Epidermal melanocyte (primary cell): ENCODE measurements around the gene DGKI.
"Not testable (repeated sequence)": the region's sequence is repeated elsewhere in the genome, so short reads cannot be mapped to it uniquely, and the experiment has no call there.

ENCODE experiments used
- DNase-seq: peaks from one replicate; pipeline ENCODE4 v3.0.0; 2011; ENCODE audit warnings: low spot score; ENCODE audit not compliant: insufficient read length

DGKI gene

DNA sequence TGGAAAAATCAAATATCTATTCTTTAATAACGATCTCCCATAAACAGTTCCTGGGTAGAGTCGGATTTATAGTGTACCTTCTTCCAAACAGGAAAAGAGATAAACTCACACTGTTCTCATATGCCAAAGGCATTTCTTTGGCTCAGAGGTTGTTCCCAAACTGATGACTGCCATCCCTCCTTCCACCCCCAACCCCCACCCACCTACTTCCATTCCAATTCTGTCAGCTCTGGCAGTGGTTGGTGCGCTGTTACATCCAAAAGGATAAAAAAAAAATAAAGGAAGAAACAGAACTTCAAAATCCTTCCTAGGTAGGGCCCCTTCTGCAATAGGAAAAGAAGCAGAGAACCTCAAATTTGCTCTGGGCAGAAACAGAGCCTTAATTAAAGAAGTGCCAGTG lies 104.7 kb downstream of the DGKI start:
- DNase-seq = no peak

- DNase-seq = no peak
These were observed 105.3 kb downstream of the DGKI start for GRCh38 chr7:137741443-137741842.

- DNase-seq = no peak
These were observed 112.6 kb downstream of the DGKI start for GRCh38 chr7:137734221-137734620.

GRCh38 chr7:137732168-137732567 lies 114.6 kb downstream of the DGKI start:
- no peak for DNase-seq

- no peak for DNase-seq
These were observed 115.3 kb downstream of the DGKI start for GRCh38 chr7:137731436-137731835.

- DNase-seq = no peak
These were observed 118.3 kb downstream of the DGKI start for GRCh38 chr7:137728426-137728825.

DNA sequence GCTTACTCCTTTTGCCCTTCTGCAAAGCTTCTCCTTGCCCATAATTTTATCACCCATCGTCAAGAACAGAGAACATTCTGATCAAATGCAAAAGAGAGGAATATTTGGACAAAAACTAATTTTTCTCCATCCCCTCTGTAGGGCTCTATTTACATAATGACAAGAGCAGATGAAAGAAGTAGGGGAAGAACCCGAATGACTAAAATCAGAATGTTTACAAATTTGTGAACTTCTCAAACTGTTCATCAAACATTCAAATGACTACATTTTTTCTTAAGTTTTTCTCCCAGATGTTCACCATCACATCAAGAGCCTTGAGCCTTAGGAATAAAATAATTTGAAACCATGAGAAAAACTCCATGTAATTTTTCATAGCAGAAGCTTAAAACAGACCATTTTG lies 119.4 kb downstream of the DGKI start:
- DNase-seq = no peak

GRCh38 chr7:137718355-137718754 lies 128.4 kb downstream of the DGKI start:
- no peak for DNase-seq

DNA sequence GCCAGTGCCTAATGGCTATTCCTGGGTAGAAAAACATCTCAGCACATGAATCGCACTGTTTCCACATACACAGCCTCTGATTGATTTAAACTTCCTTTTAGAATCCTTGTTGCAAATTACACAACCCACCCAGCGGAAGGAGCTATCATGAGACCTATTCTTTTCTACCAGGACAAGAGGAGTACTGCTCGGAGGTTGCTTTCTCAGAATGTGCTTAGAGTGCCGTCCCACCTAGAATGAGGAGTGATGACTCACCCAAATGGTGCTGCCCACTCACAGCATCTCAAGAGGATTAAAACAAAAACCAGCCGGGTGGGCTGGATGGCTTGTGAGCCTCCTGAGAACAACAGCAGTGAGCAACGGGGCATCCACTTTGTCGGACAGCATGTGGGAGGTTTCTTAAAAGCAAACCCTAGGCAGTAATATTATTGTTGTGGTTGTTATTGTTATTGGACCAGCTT lies 128.9 kb downstream of the DGKI start:
- DNase-seq = no peak

DNA sequence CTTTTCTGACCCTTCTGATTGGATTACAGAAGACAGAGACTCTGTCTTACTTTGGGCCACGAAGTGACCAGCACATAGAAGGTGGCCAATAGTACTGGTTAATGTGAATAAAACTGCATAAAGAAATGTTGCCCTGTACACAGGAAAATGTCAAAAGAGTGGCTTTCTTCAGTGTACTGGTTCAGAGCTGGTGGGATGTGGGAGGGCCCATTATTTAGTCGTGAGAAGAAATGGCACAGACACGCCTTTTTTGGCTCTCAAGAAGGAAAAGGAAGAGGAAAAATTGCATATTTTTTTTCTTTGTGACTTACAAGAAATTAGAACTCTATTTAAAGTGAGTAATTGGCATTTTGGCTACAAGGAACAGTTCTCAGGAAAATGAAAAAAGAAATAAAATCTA lies 129.7 kb downstream of the DGKI start:
- DNase-seq = no peak

GRCh38 chr7:137716061-137716460 lies 130.7 kb downstream of the DGKI start:
- no peak for DNase-seq

GRCh38 chr7:137715533-137715932 lies 131.2 kb downstream of the DGKI start:
- no peak for DNase-seq

DNA sequence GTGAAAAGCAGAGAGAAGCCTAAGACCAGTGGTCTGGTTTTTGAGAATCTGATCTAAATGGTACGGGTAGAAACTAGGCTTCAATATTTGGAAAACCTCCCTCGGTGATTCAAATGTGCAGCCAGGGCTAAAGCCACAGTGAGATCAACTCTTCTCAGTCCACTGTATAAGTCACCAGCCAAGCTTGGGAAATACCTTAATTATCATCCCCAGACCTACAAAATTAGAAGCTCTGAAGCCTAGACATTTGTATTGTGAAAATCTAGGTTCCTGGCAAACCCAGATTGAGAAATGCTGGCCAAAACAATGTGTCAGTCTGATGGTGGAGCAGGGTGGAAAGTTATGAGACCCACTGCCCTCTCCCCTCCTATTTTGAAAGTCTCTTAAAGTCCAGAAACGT lies 131.7 kb downstream of the DGKI start:
- no peak for DNase-seq

DNA sequence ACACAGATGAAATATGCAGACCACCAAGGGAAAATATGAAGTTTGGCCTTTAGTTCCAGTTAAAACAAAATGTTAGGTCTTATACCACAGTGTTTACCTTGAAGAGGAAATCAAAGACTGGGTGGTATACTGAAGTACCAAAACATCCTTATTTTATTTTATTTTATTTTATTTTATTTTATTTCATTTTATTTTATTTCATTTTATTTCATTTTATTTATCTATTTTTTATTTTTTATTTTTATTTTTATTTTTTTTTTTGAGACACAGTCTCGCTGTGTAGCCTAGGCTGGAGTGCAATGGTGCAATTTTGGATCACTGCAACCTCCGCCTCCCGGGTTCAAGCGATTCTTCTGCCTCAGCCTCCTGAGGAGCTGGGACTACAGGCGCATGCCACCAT lies 140.4 kb downstream of the DGKI start:
- DNase-seq = not testable (repeated sequence)

- DNase-seq = no peak
These were observed 142.1 kb downstream of the DGKI start for GRCh38 chr7:137704723-137705122.

- DNase-seq = no peak
These were observed 143.3 kb downstream of the DGKI start for GRCh38 chr7:137703291-137704010.

- DNase-seq = no peak
These were observed 149.8 kb downstream of the DGKI start for GRCh38 chr7:137696988-137697387.

- DNase-seq = no peak
These were observed 150.4 kb downstream of the DGKI start for GRCh38 chr7:137696376-137696775.

GRCh38 chr7:137695942-137696341 lies 150.8 kb downstream of the DGKI start:
- DNase-seq = peak; percentile 23

- DNase-seq = no peak
These were observed 151.3 kb downstream of the DGKI start for GRCh38 chr7:137695494-137695893.

DNA sequence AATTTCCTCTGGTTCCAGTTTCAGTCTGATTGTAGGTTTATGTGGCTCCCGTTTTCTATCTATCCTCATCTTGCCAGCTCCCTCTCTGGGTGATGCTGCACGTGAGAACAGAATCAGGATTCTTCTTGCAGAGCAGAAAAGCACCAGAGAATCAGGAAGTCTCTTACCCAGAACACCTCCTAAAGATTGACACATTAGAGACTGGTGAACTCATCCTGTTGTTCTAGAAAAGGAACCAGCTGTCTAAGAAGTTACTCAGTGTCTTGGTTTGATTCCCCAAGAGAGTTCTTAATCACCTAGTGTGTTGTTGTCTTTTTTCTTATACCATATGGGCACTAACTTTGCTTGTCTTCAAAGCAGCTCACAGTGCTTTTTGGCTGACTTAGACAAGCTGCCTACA lies 152.4 kb downstream of the DGKI start:
- no peak for DNase-seq

DNA sequence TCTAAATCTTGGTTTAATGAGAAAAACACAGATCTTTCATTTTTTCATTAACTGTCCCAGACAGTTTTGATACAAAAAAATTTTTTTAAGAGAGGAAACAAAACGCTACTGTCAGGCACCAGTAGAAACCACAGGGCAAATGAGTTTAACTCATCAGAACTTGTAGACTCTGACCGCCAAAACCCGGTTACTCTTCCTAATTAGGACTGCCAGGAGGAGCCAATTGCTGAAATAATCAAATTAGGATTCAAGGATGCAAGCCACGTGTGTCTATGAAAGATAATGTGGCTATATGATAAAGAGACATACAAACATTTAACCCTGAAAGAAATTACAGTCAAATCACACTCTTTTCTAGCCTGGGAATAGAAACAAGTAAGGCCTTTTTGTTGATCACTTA lies 154.4 kb downstream of the DGKI start:
- no peak for DNase-seq

GRCh38 chr7:137691566-137691965 lies 155.2 kb downstream of the DGKI start:
- no peak for DNase-seq

GRCh38 chr7:137690635-137691034 lies 156.1 kb downstream of the DGKI start:
- DNase-seq = no peak
